Panc1 (cell line): ENCODE measurements around the gene MED25. TPM values are rescaled to one million over a fixed set of nuclear protein-coding genes. Genes with fewer than 3 reads are reported as not detected.

Experiments used
- ATAC-seq: fragments of 200-7000 bp; cut with Tn5 transposase; 2 replicates; pipeline ENCODE4 v1.9.1; 2020; ENCODE audit warnings: mild to moderate bottlenecking, moderate library complexity
- BruUV-seq: library from RNA; stranded (reverse); fragments of 400-500 nt; replicated peaks from 2 replicates; lab custom pipeline; 2021; lab: Mats Ljungman, UMichigan
- CTCF ChIA-PET: fragments of 300-600 bp; sonication (Branson Sonifier 250); formaldehyde crosslinking; loops from one replicate; lab custom pipeline; 2022; ENCODE audit warnings: antibody characterized with exemption; lab: Charles Lee
- POLR2A ChIA-PET: fragments of 300-600 bp; sonication (Branson Sonifier 250); formaldehyde crosslinking; loops from one replicate; lab custom pipeline; 2022; ENCODE audit warnings: antibody characterized with exemption; lab: Charles Lee
- DNase-seq: peaks from one replicate; pipeline ENCODE4 v3.0.0-alpha.2; 2010; ENCODE audit warnings: low read depth, low spot score
- H3K27ac ChIP-seq: 2 replicates; pipeline ENCODE4 v1.5.1; 2011; ENCODE audit warnings: mild to moderate bottlenecking, low read length, inconsistent platforms
- H3K27me3 ChIP-seq: fragments of 200-500 bp; sonication (Bioruptor generic); 2 replicates; pipeline ENCODE4 v1.6.0; 2014; ENCODE audit warnings: low read length, inconsistent platforms; ENCODE audit not compliant: control insufficient read depth, insufficient read depth
- H3K36me3 ChIP-seq: fragments of 200-500 bp; sonication (Bioruptor generic); 2 replicates; pipeline ENCODE4 v1.5.1; 2014; ENCODE audit warnings: inconsistent platforms, mild to moderate bottlenecking, low read length, moderate library complexity; ENCODE audit not compliant: control insufficient read depth, insufficient read depth
- H3K4me1 ChIP-seq: 2 replicates; pipeline ENCODE4 v1.5.1; 2011; ENCODE audit warnings: inconsistent platforms, mild to moderate bottlenecking, low read length, moderate library complexity; ENCODE audit not compliant: control insufficient read depth, insufficient read depth
- H3K4me3 ChIP-seq, 2 experiments: 2 replicates each; pipeline ENCODE4 v1.5.1; 2011 to 2012; ENCODE audit warnings: low read depth in 2 of 2, low read length in 2 of 2, mild to moderate bottlenecking in 2 of 2, inconsistent platforms in 1 of 2, moderate library complexity in 1 of 2
- H3K9me3 ChIP-seq: fragments of 200-500 bp; sonication (Bioruptor generic); 2 replicates; pipeline ENCODE4 v1.5.1; 2014; ENCODE audit warnings: low read depth, mild to moderate bottlenecking, inconsistent platforms, low read length, moderate library complexity; ENCODE audit not compliant: control insufficient read depth, insufficient read depth
- CTCF ChIP-seq: fragments of 450-650 bp; IDR thresholded peaks from 2 replicates; pipeline ENCODE4 v1.5.1; 2017; ENCODE audit warnings: mild to moderate bottlenecking
- POLR2AphosphoS5 ChIP-seq: IDR thresholded peaks from 2 replicates; pipeline ENCODE4 v1.6.1; 2012; ENCODE audit warnings: mild to moderate bottlenecking, low read depth, low read length, moderate library complexity
- REST ChIP-seq, 2 experiments: IDR thresholded peaks; 2 replicates each; pipeline ENCODE4 v1.6.1; 2011 to 2012; ENCODE audit warnings: low read depth in 2 of 2, control low read depth in 1 of 2, low read length in 1 of 2, mild to moderate bottlenecking in 1 of 2, moderate library complexity in 1 of 2; ENCODE audit not compliant: insufficient read depth in 1 of 2
- SIN3A ChIP-seq: IDR thresholded peaks from 2 replicates; pipeline ENCODE4 v1.6.1; 2012; ENCODE audit warnings: low read depth, mild to moderate bottlenecking, low read length, moderate library complexity, borderline replicate concordance; ENCODE audit not compliant: insufficient read depth
- TCF7L2 ChIP-seq: IDR thresholded peaks from 2 replicates; pipeline ENCODE4 v1.6.1; 2011; ENCODE audit warnings: mild to moderate bottlenecking, low read depth, low read length, inconsistent platforms
- in situ Hi-C: cut with HindIII; loops from 2 replicates; pipeline ENCODE4 v1.10.0; 2016; ENCODE audit warnings: low sequenced_read_pairs, low pct_unique_long_range_greater_than_20kb
- intact Hi-C: fragments of 100-400 bp; cut with micrococcal nuclease; formaldehyde crosslinking; loops from one replicate; pipeline ENCODE4 v1.10.0; 2022; ENCODE audit not compliant: unreplicated experiment
- total RNA-seq: library from RNA; stranded (reverse); gene quantifications from one replicate; pipeline ENCODE4 v1.2.1, GENCODE V29; 2021; ENCODE audit not compliant: unreplicated experiment

Gene MED25
- total RNA-seq, 1 experiment from 2014 or later = 52.4 TPM

- H3K27ac ChIP-seq = no peak overlapping the region
- ChIA-PET POLR2A (no interaction called here), CTCF (no interaction called here)
- H3K4me3 ChIP-seq = no peak overlapping the region
- BruUV-seq = no TSS peak
- H3K4me1 ChIP-seq = no peaks in the 10 kb centered on the region
- no peak for DNase-seq
- no peak for ATAC-seq
- no peak for TF ChIP-seq REST (IDR thresholded peaks at IDR 0.05; ENCODE audit: insufficient read depth in 1 of 2, low read depth in 2 of 2, low read length in 1 of 2)
- TF ChIP-seq CTCF = no peak
- no peak for TF ChIP-seq SIN3A
- no peak for TF ChIP-seq TCF7L2
- no peak for TF ChIP-seq POLR2AphosphoS5
- in situ Hi-C loops = no loop called here
- no peaks in the 10 kb centered on the region for H3K27me3 ChIP-seq
- H3K36me3 ChIP-seq = no peaks in the 10 kb centered on the region; the same call in 1 of the 2 replicates
- intact Hi-C loops = no loop called here
- H3K9me3 ChIP-seq = no peaks in the 10 kb centered on the region
These were observed 19.3 kb downstream of the MED25 start for GRCh38 chr19:49837425-49837824.

- no peaks in the 10 kb centered on the region for H3K4me1 ChIP-seq
- POLR2A ChIA-PET = no interaction called here
- H3K9me3 ChIP-seq = no peaks in the 10 kb centered on the region
- no peak for ATAC-seq
- no peak for DNase-seq
- in situ Hi-C loops (no loop called here), intact Hi-C loops (no loop called here)
- TSS peak; percentile 74 for BruUV-seq
- no peaks in the 10 kb centered on the region; the same call in 1 of the 2 replicates for H3K36me3 ChIP-seq
- H3K27me3 ChIP-seq = no peaks in the 10 kb centered on the region
- H3K27ac ChIP-seq = no peak overlapping the region
- no peak overlapping the region for H3K4me3 ChIP-seq
- CTCF ChIA-PET = interaction anchor here (0.6 kb wide), 1 partner anchor 717 kb away, joined by 3 read pairs; no protein-coding TSS in a partner anchor
- no peak for TF ChIP-seq SIN3A
- no peak for TF ChIP-seq TCF7L2
- no peak for TF ChIP-seq POLR2AphosphoS5
- TF ChIP-seq CTCF = no peak
- TF ChIP-seq REST (IDR thresholded peaks at IDR 0.05; ENCODE audit: insufficient read depth in 1 of 2, low read depth in 2 of 2, low read length in 1 of 2) = no peak
These were observed 20.9 kb downstream of the MED25 start for GRCh38 chr19:49838885-49839588.
